ENCODE data around the gene PPIP5K1.
"Not testable (repeated sequence)": the region's sequence is repeated elsewhere in the genome, so short reads cannot be mapped to it uniquely, and the experiment has no call there.

The PPIP5K1 gene

GRCh38 chr15:43589778-43590466, at the start of gene PPIP5K1:
Gene PPIP5K1 (minus strand): TSS chr15:43590208. CDS start chr15:43584504, 5,704 bp downstream.
- DNase-seq: not testable (repeated sequence)

- DNase-seq: not testable (repeated sequence)
These were observed 48.6 kb upstream of the PPIP5K1 start for GRCh38 chr15:43638464-43639204.

GRCh38 chr15:43626937-43627336, 36.9 kb upstream of the PPIP5K1 start:
- DNase-seq: not testable (repeated sequence)

- DNase-seq: no peak
These were observed 35.1 kb upstream of the PPIP5K1 start for GRCh38 chr15:43625106-43625505.

- not testable (repeated sequence) for DNase-seq
These were observed 32.2 kb upstream of the PPIP5K1 start for GRCh38 chr15:43622068-43622799.

- not testable (repeated sequence) for DNase-seq
These were observed 28.7 kb upstream of the PPIP5K1 start, which contains the start of gene STRC for GRCh38 chr15:43618700-43619099. Gene STRC (minus strand): TSS chr15:43618800. CDS start chr15:43618722, 78 bp downstream.

GRCh38 chr15:43617750-43618149, 27.7 kb upstream of the PPIP5K1 start:
- DNase-seq: not testable (repeated sequence)

GRCh38 chr15:43602233-43602632, 12.2 kb upstream of the PPIP5K1 start:
- not testable (repeated sequence) for DNase-seq

- DNase-seq: not testable (repeated sequence)
These were observed 10.2 kb upstream of the PPIP5K1 start for GRCh38 chr15:43600200-43600599.

- DNase-seq: not testable (repeated sequence)
These were observed 9.1 kb upstream of the PPIP5K1 start for GRCh38 chr15:43599131-43599530.

GRCh38 chr15:43593328-43594190, 3.6 kb upstream of the PPIP5K1 start, which contains the start of gene CKMT1B:
Gene CKMT1B (plus strand): TSS chr15:43594027. CDS start chr15:43594219, 192 bp downstream.
- DNase-seq: not testable (repeated sequence)

- not testable (repeated sequence) for DNase-seq
These were observed 2.8 kb upstream of the PPIP5K1 start for GRCh38 chr15:43592841-43593240.

- DNase-seq: not testable (repeated sequence)
These were observed 15.4 kb downstream of the PPIP5K1 start for GRCh38 chr15:43574607-43575006.

GRCh38 chr15:43566615-43567014, 23.4 kb downstream of the PPIP5K1 start:
- DNase-seq: not testable (repeated sequence)

GRCh38 chr15:43563793-43564192, 26.2 kb downstream of the PPIP5K1 start:
- DNase-seq: not testable (repeated sequence)

- DNase-seq: not testable (repeated sequence)
These were observed 27.3 kb downstream of the PPIP5K1 start for GRCh38 chr15:43562753-43563152.

GRCh38 chr15:43552986-43553385, 37.0 kb downstream of the PPIP5K1 start:
- DNase-seq: no peak

GRCh38 chr15:43552256-43552655, 37.8 kb downstream of the PPIP5K1 start:
- DNase-seq: no peak

GRCh38 chr15:43550527-43551363, 39.3 kb downstream of the PPIP5K1 start:
- no peak for DNase-seq

GRCh38 chr15:43547539-43547938, 42.5 kb downstream of the PPIP5K1 start:
- DNase-seq: no peak

- DNase-seq: no peak
These were observed 44.6 kb downstream of the PPIP5K1 start for GRCh38 chr15:43545426-43545825.
